Measurements from ENCODE around the gene ANKRD24.

GRCh38 chr19:4229179-4229931, 46.9 kb downstream of the ANKRD24 start, which contains the start of gene EBI3:
- TF ChIP-seq CTCF (conservative IDR thresholded peaks at IDR 0.05; ENCODE audit: low read depth, low read length) (no peak), EZH2phosphoT487 (IDR thresholded peaks at IDR 0.05; ENCODE audit: borderline replicate concordance, low read length) (no peak)
